Stimulated activated naive CD8-positive, alpha-beta T cell treated with anti-CD3 and anti-CD28 coated beads, Interleukin-15, amount 100 ng/mL, for 72 hours (primary cell): ENCODE measurements around the gene RAD54L.

Experiments used
- ATAC-seq: fragments of 150-1000 bp; cut with Tn5 transposase; 2 replicates; pipeline ENCODE4 v1.10.0; 2021; ENCODE audit warnings: mild to moderate bottlenecking, moderate library complexity
- DNase-seq, 2 donors: peaks; one replicate each; pipeline ENCODE4 v3.0.0; 2021 to 2022
- H3K27ac Mint-ChIP-seq, 2 donors: one replicate each; pipeline ENCODE4 v1.8.0; 2022; ENCODE audit warnings: mild to moderate bottlenecking in 2 of 2, mixed read lengths in 2 of 2, moderate library complexity in 2 of 2
- H3K27me3 Mint-ChIP-seq: one replicate; pipeline ENCODE4 v1.8.0; 2022; ENCODE audit warnings: mixed read lengths
- H3K4me1 Mint-ChIP-seq: one replicate; pipeline ENCODE4 v1.8.0; 2022; ENCODE audit warnings: mild to moderate bottlenecking, mixed read lengths
- H3K4me3 Mint-ChIP-seq, 2 donors: one replicate each; pipeline ENCODE4 v1.8.0; 2022; ENCODE audit warnings: mild to moderate bottlenecking in 2 of 2, mixed read lengths in 2 of 2, moderate library complexity in 1 of 2
- H3K9me3 Mint-ChIP-seq, 2 donors: one replicate each; pipeline ENCODE4 v1.8.0; 2022; ENCODE audit warnings: mixed read lengths in 2 of 2

The RAD54L gene

DNA sequence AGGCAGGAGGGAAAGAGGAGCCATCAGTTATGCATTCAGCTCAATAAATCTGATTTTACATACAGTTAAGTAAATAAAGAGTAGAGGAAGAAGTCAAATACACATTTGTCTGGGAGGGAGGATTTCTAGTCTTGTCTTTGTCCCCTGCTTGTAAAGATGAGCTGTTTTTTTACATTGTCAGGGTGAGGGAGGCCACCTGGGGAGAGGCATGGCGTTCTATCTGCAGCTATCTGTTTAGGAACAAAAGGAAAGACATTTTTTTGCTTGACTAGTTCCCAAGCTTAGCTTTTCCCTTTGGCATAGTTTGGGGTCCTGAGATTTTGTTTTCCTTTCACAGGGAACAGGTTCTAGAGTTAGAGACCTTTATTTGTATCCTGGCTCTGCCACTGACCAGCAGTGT, 14.9 kb downstream of the RAD54L start:
- no peak for ATAC-seq
- no peaks in the 10 kb centered on the region for H3K4me1 Mint-ChIP-seq
- no peak overlapping the region for H3K4me3 Mint-ChIP-seq
- DNase-seq = no peak
- no peaks in the 10 kb centered on the region for H3K27me3 Mint-ChIP-seq
- no peaks in the 10 kb centered on the region for H3K9me3 Mint-ChIP-seq
- no peak overlapping the region for H3K27ac Mint-ChIP-seq

DNA sequence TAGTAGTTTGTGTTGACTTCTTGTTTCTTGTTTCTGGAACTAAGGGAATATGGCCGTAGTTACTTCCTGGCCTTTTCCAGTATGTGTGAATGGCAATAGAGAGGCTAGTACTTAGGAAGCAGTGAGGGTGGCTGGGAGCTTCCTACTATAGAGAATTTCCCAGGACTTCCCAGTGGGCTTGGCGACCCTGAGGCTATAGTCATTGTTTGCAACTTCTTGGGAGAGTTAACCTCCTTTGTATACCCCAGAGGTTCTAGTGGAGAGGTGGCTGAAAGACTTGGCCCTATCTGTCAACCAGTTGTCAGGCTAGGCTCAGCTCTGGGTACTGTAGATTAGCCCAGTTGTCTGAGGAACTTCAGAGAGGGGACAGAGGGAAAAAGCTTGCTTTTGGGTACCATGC, 15.6 kb downstream of the RAD54L start:
- H3K27ac Mint-ChIP-seq = no peak overlapping the region
- H3K4me1 Mint-ChIP-seq = no peaks in the 10 kb centered on the region
- ATAC-seq = no peak
- H3K9me3 Mint-ChIP-seq = no peaks in the 10 kb centered on the region
- H3K4me3 Mint-ChIP-seq = no peak overlapping the region
- no peak for DNase-seq
- H3K27me3 Mint-ChIP-seq = no peaks in the 10 kb centered on the region

DNA sequence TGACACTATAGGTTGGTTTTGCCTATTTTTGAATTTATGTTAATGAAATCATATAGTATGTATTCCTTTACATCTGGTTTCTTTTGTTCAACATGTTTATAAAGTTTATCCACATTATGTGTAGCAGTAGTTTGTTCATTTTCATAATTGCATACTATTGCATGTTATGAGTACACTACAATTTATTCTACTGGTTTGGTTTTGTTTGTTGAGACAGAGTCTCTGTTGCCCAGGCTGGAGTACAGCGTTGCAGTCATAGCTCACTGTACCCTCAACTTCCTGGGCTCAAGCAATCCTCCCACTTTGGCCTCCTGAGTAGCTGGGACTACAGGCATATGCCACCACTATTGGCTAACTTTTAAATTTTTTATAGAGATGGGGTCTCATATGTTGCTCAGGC, 21.0 kb downstream of the RAD54L start:
- Mint-ChIP-seq H3K27me3 (no peaks in the 10 kb centered on the region), H3K9me3 (no peaks in the 10 kb centered on the region), H3K4me3 (no peak overlapping the region), H3K4me1 (no peaks in the 10 kb centered on the region), H3K27ac (no peak overlapping the region)
- no peak for ATAC-seq
- no peak for DNase-seq

DNA sequence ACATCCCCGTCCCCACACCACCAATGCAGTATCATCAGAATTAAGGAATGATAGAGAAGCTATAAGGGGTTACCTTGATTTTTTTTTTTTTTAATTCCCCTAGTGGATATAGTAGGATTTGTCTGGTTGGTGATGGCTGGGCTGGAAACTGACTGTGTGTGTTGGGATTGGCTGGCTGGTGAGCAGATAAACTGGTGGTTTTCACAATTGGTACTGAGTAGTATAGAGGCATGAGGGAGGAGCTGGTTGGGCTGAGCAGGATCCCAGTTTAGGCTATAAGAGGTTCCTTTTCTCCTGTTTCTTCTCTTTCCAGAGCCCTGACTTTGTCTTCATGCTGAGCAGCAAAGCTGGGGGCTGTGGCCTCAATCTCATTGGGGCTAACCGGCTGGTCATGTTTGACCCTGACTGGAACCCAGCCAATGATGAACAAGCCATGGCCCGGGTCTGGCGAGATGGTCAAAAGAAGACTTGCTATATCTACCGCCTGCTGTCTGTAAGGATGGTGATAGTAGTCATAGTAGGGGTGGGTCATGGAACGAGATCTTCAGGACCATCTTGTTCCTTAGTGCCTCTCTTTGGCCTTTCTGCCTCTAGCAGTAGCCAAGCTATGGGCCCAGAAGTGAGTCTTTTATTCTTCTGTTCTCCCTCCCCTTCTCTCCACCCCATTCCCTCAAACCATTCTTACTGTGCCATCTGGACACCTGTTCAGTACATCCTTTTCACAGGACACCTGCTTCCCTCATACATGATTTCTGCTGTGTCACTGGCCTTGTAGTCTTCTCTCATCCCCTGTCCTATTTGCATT, 26.9 kb downstream of the RAD54L start:
- Mint-ChIP-seq H3K4me3 (no peak overlapping the region), H3K9me3 (no peaks in the 10 kb centered on the region), H3K4me1 (no peaks in the 10 kb centered on the region), H3K27me3 (no peaks in the 10 kb centered on the region), H3K27ac (no peak overlapping the region)
- ATAC-seq (peak; percentile 42), DNase-seq (no peak)

GRCh38 chr1:46275030-46275337, 27.4 kb downstream of the RAD54L start:
- H3K9me3 Mint-ChIP-seq = no peaks in the 10 kb centered on the region
- H3K4me3 Mint-ChIP-seq = no peak overlapping the region
- no peaks in the 10 kb centered on the region for H3K4me1 Mint-ChIP-seq
- ATAC-seq = no peak
- H3K27ac Mint-ChIP-seq = peak overlapping the region in 1 of 2 donors; percentile 14
- H3K27me3 Mint-ChIP-seq = no peaks in the 10 kb centered on the region
- no peak for DNase-seq

DNA sequence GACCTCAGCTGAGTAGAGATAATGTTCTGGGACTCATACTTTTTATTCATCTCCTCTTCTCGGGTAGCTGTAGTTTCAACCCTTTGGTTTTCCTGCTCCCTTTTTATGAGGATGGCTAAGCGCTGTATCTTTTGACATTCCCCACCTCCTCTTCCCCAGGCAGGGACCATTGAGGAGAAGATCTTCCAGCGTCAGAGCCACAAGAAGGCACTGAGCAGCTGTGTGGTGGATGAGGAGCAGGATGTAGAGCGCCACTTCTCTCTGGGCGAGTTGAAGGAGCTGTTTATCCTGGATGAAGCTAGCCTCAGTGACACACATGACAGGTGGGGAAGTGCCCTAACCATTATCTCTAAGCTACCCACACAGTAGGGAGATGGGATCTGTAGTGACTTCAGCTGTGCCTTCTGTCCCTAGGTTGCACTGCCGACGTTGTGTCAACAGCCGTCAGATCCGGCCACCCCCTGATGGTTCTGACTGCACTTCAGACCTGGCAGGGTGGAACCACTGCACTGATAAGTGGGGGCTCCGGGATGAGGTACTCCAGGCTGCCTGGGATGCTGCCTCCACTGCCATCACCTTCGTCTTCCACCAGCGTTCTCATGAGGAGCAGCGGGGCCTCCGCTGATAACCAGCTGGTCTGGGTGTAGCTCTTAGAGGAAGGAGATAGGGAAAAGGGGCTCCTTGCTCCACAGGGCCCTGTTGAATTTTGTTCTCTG, 30.3 kb downstream of the RAD54L start:
- no peak overlapping the region for H3K4me3 Mint-ChIP-seq
- no peaks in the 10 kb centered on the region for H3K27me3 Mint-ChIP-seq

DNA sequence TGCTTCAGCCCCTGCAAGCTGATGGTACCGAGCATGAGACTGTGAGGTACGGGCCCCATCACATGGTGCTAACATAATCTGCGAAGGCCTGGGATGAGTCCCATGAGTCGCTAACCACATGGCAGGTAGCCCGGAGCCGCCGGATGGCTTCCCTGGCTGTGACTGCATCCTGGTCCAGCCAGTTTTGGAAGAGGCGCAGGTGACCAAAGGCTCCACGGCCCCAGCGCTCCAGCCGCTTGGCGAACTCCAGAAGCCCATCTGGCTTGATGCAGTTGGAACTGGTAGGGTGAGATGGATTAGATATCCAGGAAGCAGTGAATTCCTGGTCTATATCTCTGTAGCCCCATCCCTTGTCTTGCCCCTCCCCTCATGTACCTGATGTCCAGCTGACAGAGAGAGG, 31.2 kb downstream of the RAD54L start:
- H3K9me3 Mint-ChIP-seq = no peaks in the 10 kb centered on the region
- no peaks in the 10 kb centered on the region for H3K27me3 Mint-ChIP-seq
- H3K4me1 Mint-ChIP-seq = no peaks in the 10 kb centered on the region
- H3K4me3 Mint-ChIP-seq = no peak overlapping the region
- ATAC-seq (no peak), DNase-seq (no peak)
- no peak overlapping the region for H3K27ac Mint-ChIP-seq

More for the DNA sequence above, 30.3 kb downstream of the RAD54L start:
- no peaks in the 10 kb centered on the region for H3K4me1 Mint-ChIP-seq
- ATAC-seq (no peak), DNase-seq (no peak)
- H3K27ac Mint-ChIP-seq = peak overlapping the region in 1 of 2 donors; percentile 59
- no peaks in the 10 kb centered on the region for H3K9me3 Mint-ChIP-seq

GRCh38 chr1:46280092-46280491, 32.5 kb downstream of the RAD54L start:
- peaks cover 2% of the 10 kb centered on the region for H3K4me1 Mint-ChIP-seq
- no peak overlapping the region for H3K4me3 Mint-ChIP-seq
- no peaks in the 10 kb centered on the region for H3K27me3 Mint-ChIP-seq
- peak overlapping the region in 1 of 2 donors; percentile 77 for H3K27ac Mint-ChIP-seq
- ATAC-seq (no peak), DNase-seq (no peak)
- H3K9me3 Mint-ChIP-seq = no peaks in the 10 kb centered on the region

GRCh38 chr1:46281021-46281420, 33.5 kb downstream of the RAD54L start:
- ATAC-seq = no peak
- Mint-ChIP-seq H3K4me1 (peaks cover 11% of the 10 kb centered on the region), H3K27me3 (no peaks in the 10 kb centered on the region), H3K9me3 (no peaks in the 10 kb centered on the region), H3K4me3 (no peak overlapping the region), H3K27ac (no peak overlapping the region)
- DNase-seq = no peak

GRCh38 chr1:46284058-46284457, 36.5 kb downstream of the RAD54L start:
- Mint-ChIP-seq H3K9me3 (no peaks in the 10 kb centered on the region), H3K4me3 (no peak overlapping the region), H3K27ac (peak overlapping the region; percentile 2 to 8), H3K4me1 (peaks cover 27% of the 10 kb centered on the region), H3K27me3 (no peaks in the 10 kb centered on the region)
- DNase-seq (no peak), ATAC-seq (no peak)

- ATAC-seq (no peak), DNase-seq (no peak)
- Mint-ChIP-seq H3K9me3 (no peaks in the 10 kb centered on the region), H3K27me3 (no peaks in the 10 kb centered on the region), H3K4me3 (peak overlapping the region in 1 of 2 donors; percentile 42), H3K4me1 (peaks cover 27% of the 10 kb centered on the region), H3K27ac (peak overlapping the region; percentile 92 to 95)
Measured at GRCh38 chr1:46284597-46285564, 37.3 kb downstream of the RAD54L start.

GRCh38 chr1:46285730-46286477, 38.3 kb downstream of the RAD54L start:
- H3K4me1 Mint-ChIP-seq = peaks cover 27% of the 10 kb centered on the region
- H3K4me3 Mint-ChIP-seq = peak overlapping the region; percentile 42 to 44
- H3K9me3 Mint-ChIP-seq = no peaks in the 10 kb centered on the region
- H3K27ac Mint-ChIP-seq = peak overlapping the region; percentile 92 to 95
- peak; percentile 62 to 81 for DNase-seq
- ATAC-seq = peak; percentile 96
- no peaks in the 10 kb centered on the region for H3K27me3 Mint-ChIP-seq

- H3K9me3 Mint-ChIP-seq = no peaks in the 10 kb centered on the region
- DNase-seq (no peak), ATAC-seq (no peak)
- H3K27me3 Mint-ChIP-seq = no peaks in the 10 kb centered on the region
- no peak overlapping the region for H3K4me3 Mint-ChIP-seq
- H3K27ac Mint-ChIP-seq = peak overlapping the region in 1 of 2 donors; percentile 73
- H3K4me1 Mint-ChIP-seq = peaks cover 27% of the 10 kb centered on the region
Measured at GRCh38 chr1:46288485-46289133, 41.0 kb downstream of the RAD54L start.

- Mint-ChIP-seq H3K4me3 (no peak overlapping the region), H3K9me3 (no peaks in the 10 kb centered on the region), H3K27me3 (no peaks in the 10 kb centered on the region), H3K27ac (peak overlapping the region in 1 of 2 donors; percentile 73), H3K4me1 (peaks cover 27% of the 10 kb centered on the region)
- ATAC-seq = no peak
- no peak for DNase-seq
Measured at GRCh38 chr1:46289134-46289494, 41.6 kb downstream of the RAD54L start.

DNA sequence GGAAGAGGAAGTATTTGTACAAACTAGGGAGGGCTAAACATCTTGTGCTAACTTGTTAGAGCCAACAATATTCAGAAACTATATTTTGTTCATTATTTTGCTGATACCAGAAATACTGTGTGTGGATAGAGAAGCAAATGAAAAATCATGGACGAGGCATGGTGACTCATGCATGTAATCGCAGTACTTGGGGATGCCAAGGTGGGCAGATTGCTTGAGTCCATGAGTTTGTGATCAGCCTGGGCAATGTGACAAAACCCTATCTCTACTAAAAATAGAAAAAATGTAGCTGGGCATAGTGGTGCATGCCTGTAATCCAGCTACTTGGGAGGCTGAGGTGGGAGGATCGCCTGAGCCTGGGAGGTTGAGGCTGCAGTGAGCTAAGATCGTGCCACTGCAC, 42.4 kb downstream of the RAD54L start:
- H3K27me3 Mint-ChIP-seq = no peaks in the 10 kb centered on the region
- ATAC-seq = no peak
- H3K4me1 Mint-ChIP-seq = peaks cover 26% of the 10 kb centered on the region
- H3K9me3 Mint-ChIP-seq = no peaks in the 10 kb centered on the region
- DNase-seq = no peak
- H3K27ac Mint-ChIP-seq = peak overlapping the region in 1 of 2 donors; percentile 5
- no peak overlapping the region for H3K4me3 Mint-ChIP-seq
